ENCODE results near the gene FNDC8. TPM values are rescaled to one million over a fixed set of nuclear protein-coding genes. Genes with fewer than 3 reads are reported as not detected.
A peak's percentile ranks its signal among the peaks of the same experiment; 100 is the strongest.
"Not testable (repeated sequence)": the region's sequence is repeated elsewhere in the genome, so short reads cannot be mapped to it uniquely, and the experiment has no call there.

Gene FNDC8
- total and polyA plus RNA-seq, 11 donors: not detected

DNA sequence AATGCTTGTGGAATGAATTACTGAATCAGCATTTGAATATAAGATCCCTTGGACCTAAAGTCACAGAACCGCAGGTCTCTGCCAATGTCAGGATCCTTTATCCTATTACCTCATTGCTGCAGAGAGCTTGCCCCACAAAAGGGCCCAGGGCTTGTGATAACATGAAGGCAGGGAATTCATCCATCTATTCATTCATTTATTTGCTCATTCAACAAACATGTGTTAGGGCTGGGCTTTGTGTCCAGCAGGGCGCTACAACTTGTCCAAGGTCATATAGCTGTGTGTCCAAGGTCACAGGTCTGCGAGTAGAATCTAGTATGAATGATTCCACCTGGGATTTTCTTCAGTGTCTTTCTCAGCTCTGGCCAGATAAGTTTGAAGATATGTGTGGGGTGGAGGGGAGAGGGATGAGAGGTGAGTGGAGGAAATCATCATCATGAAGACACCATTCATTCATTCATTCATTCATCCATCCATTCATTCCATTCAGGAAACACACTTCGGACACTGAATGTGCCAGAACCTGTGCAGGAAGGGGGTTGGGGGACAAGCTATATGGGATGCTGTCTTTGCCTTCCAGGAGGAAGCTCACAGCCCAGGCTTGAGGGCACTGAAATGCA is 24.9 kb downstream of the FNDC8 start:
- Histone ChIP-seq H3K4me3 (no peak overlapping the region), H3K9me3 (no peaks in the 10 kb centered on the region), H3K27ac (peak overlapping the region; percentile 72 to 99 (median 90)), H3K36me3 (peaks cover 0 to 5% (median 0%) of the 10 kb centered on the region in 9 donors), H3K27me3 (no peaks in the 10 kb centered on the region), H3K4me1 (peaks cover 0 to 48% (median 9%) of the 10 kb centered on the region in 12 donors)
- no peak for TF ChIP-seq POLR2A (IDR thresholded peaks at IDR 0.05)
- TF ChIP-seq, protein P1, sequence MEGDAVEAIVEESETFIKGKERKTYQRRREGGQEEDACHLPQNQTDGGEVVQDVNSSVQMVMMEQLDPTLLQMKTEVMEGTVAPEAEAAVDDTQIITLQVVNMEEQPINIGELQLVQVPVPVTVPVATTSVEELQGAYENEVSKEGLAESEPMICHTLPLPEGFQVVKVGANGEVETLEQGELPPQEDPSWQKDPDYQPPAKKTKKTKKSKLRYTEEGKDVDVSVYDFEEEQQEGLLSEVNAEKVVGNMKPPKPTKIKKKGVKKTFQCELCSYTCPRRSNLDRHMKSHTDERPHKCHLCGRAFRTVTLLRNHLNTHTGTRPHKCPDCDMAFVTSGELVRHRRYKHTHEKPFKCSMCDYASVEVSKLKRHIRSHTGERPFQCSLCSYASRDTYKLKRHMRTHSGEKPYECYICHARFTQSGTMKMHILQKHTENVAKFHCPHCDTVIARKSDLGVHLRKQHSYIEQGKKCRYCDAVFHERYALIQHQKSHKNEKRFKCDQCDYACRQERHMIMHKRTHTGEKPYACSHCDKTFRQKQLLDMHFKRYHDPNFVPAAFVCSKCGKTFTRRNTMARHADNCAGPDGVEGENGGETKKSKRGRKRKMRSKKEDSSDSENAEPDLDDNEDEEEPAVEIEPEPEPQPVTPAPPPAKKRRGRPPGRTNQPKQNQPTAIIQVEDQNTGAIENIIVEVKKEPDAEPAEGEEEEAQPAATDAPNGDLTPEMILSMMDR (IDR thresholded peaks at IDR 0.05): no peak
- no peak for DNase-seq
- ATAC-seq: no peak
- intact Hi-C loops (cut with DNase I): loop anchor here in 2 of 10 donors (10.0 kb wide), 1 partner anchor 388 kb away; the partner anchor contains the start of gene SLFN12L (in 2 of the 2)
- WGBS, 4 donors: 48 to 57% (median 51%) methylated on average over 4 of the region's 4 CpGs

- WGBS, 4 donors: 35 to 45% (median 42%) methylated on average over 4 of the region's 4 CpGs
- peak; percentile 91 to 92 (median 92) for ATAC-seq
- Histone ChIP-seq H3K36me3 (peaks cover 0 to 15% (median 0%) of the 10 kb centered on the region in 9 donors), H3K27ac (peak within 1 kb of the TSS; percentile 72 to 99 (median 90)), H3K9me3 (no peaks in the 10 kb centered on the region), H3K4me1 (peaks cover 0 to 45% (median 8%) of the 10 kb centered on the region in 12 donors), H3K4me3 (peak within 1 kb of the TSS; percentile 17 to 66 (median 50)), H3K27me3 (no peaks in the 10 kb centered on the region)
- intact Hi-C loops (cut with DNase I): loop anchor here in 2 of 10 donors (10.0 kb wide), 1 partner anchor 387 kb away; the partner anchor contains the start of gene SLFN12L (in 2 of the 2)
- peak in 4 of 5 donors; percentile 81 to 90 (median 86) for DNase-seq
- TF ChIP-seq, protein P1 (IDR thresholded peaks at IDR 0.05): no peak
- peak in 1 of 2 donors; percentile 59 for TF ChIP-seq POLR2A (IDR thresholded peaks at IDR 0.05)
Measured at GRCh38 chr17:35147375-35147905, 26.0 kb downstream of the FNDC8 start, which contains the start of gene UNC45B. TSS of gene UNC45B (plus strand) at chr17:35147817. CDS start at chr17:35148264, 447 bp downstream.

DNA sequence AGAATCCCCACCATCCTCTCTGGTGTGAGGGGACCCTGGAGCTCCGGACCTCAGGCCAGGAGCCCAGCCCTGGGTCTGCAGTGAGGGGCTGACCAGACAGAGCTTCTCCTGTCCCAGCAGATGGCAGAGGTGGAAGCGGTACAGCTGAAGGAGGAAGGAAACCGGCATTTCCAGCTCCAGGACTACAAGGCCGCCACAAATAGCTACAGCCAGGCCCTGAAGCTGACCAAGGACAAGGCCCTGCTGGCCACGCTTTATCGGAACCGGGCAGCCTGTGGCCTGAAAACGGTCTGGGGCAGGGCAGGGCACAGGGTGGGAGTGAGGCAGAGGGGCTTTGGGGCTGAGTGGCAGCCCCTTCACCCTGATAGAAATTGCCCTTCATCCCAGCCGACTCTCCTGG is 26.7 kb downstream of the FNDC8 start:
- Histone ChIP-seq H3K9me3 (no peaks in the 10 kb centered on the region), H3K4me1 (peaks cover 0 to 44% (median 8%) of the 10 kb centered on the region in 12 donors), H3K4me3 (peak overlapping the region; percentile 17 to 66 (median 50)), H3K27ac (peak overlapping the region; percentile 72 to 99 (median 90)), H3K27me3 (no peaks in the 10 kb centered on the region), H3K36me3 (peaks cover 0 to 20% (median 0%) of the 10 kb centered on the region in 9 donors)
- DNase-seq (no peak), ATAC-seq (peak; percentile 8 to 30 (median 28))
- intact Hi-C loops (cut with DNase I): loop anchor here in 2 of 10 donors (10.0 kb wide), 1 partner anchor 387 kb away; the partner anchor contains the start of gene SLFN12L (in 2 of the 2)
- 11 to 42% (median 35%) methylated on average over 8 to 9 of the region's 9 CpGs for WGBS, 4 donors
- no peak for TF ChIP-seq POLR2A (IDR thresholded peaks at IDR 0.05)
- TF ChIP-seq, protein P1 (IDR thresholded peaks at IDR 0.05): peak in 1 of 12 donors; percentile 34

- TF ChIP-seq, protein P1 (IDR thresholded peaks at IDR 0.05): no peak
- no peak for TF ChIP-seq POLR2A (IDR thresholded peaks at IDR 0.05)
- WGBS, 4 donors: 84 to 91% (median 91%) methylated on average over 11 of the region's 11 CpGs
- ATAC-seq (no peak), DNase-seq (no peak)
- Histone ChIP-seq H3K27ac (peak overlapping the region in 1 of 12 donors; percentile 32), H3K4me3 (peak overlapping the region in 1 of 12 donors; percentile 61), H3K36me3 (peaks cover 0 to 38% (median 0%) of the 10 kb centered on the region in 9 donors), H3K27me3 (no peaks in the 10 kb centered on the region), H3K9me3 (no peaks in the 10 kb centered on the region), H3K4me1 (peaks cover 0 to 44% (median 8%) of the 10 kb centered on the region in 12 donors)
- intact Hi-C loops (cut with DNase I): loop anchor here in 3 of 10 donors (10.0 kb wide), 2 partner anchors 65 to 385 kb away; partner anchors contain the start of gene SLFN12L (in 2 of the 3)
Measured at GRCh38 chr17:35149941-35150340, 28.5 kb downstream of the FNDC8 start.

DNA sequence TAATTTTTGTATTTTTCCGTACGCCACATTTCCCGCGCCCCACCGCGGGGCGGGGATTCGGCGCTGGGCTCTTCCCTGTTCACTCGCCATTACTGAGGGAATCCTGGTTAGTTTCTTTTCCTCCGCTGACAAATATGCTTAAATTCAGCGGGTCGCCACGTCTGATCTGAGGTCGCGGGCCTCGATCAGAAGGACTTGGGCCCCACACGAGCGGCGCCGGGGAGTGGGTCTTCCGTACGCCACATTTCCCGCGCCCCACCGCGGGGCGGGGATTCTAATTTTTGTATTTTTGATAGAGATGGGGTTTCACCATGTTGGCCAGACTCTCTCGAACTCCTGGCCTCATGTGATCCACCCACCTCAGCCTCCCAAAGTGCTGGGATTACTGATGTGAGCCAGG is 29.7 kb downstream of the FNDC8 start:
- Histone ChIP-seq H3K36me3 (peaks cover 0 to 49% (median 0%) of the 10 kb centered on the region in 9 donors), H3K4me1 (peaks cover 0 to 40% (median 8%) of the 10 kb centered on the region in 12 donors)
- WGBS, 4 donors: 90 to 93% (median 92%) methylated on average over 25 to 29 of the region's 29 CpGs
- not testable (repeated sequence) for H3K4me3 ChIP-seq, H3K27me3 ChIP-seq, H3K9me3 ChIP-seq, H3K27ac ChIP-seq, DNase-seq, ATAC-seq
- intact Hi-C loops (cut with DNase I): loop anchor here in 1 of 10 donors (10.0 kb wide), 1 partner anchor 64 kb away; no protein-coding TSS in a partner anchor

All from heart left ventricle (tissue), 16 donors.